Right ventricle myocardium inferior (tissue), 1 donor: ENCODE data around the gene KLF2. TPM values are rescaled to one million over a fixed set of nuclear protein-coding genes. Genes with fewer than 3 reads are reported as not detected.
"Not testable (repeated sequence)": the region's sequence is repeated elsewhere in the genome, so short reads cannot be mapped to it uniquely, and the experiment has no call there.

Experiments
- ATAC-seq: fragments of 200-7000 bp; cut with Tn5 transposase; one replicate; pipeline ENCODE4 v1.9.1; 2020; ENCODE audit warnings: mild to moderate bottlenecking, moderate library complexity
- DNase-seq: peaks from one replicate; pipeline ENCODE4 v3.0.0; 2021; ENCODE audit errors: missing footprints
- intact Hi-C: fragments of 100-400 bp; cut with DNase I; formaldehyde crosslinking; loops from one replicate; pipeline ENCODE4 v1.11.0; 2022
- long read RNA-seq: library from polyadenylated mRNA; unstranded; transcript quantifications from one replicate; pipeline ENCODE4 v2.0.0, GENCODE V29; 2021
- total RNA-seq: library from RNA; stranded (reverse); fragmentation: NEBNext Ultra II Directional; extraction: Animal tissue kit (Norgen Biotek cat#: 25700); gene quantifications from one replicate; pipeline ENCODE4 v1.2.1, GENCODE V29; 2021
- donor health status: DM: no; HTN: yes; CAD: no; lungs with severe emphysema.

KLF2 gene
- total RNA-seq, result 73.1 TPM
- long read RNA-seq, transcript KLF2-201 (3 exons, 2,018 nt), result major isoform, 33 of 80 reads
- long read RNA-seq, partial matches to known transcripts, result 39 of 80 reads
- long read RNA-seq, other reads (novel, unspliced or antisense), result 8 of 80 reads

- peak; percentile 98 for DNase-seq
- ATAC-seq, result peak; percentile 91
- intact Hi-C loops, result loop anchor here (2.0 kb wide), 4 partner anchors 18 to 78 kb away; no protein-coding TSS in a partner anchor
These were observed at the start of gene KLF2 for GRCh38 chr19:16324384-16325160. KLF2 (plus strand) TSS chr19:16324826; CDS start chr19:16324924, 98 bp downstream.

GRCh38 chr19:16280306-16280705 lies 44.3 kb upstream of the KLF2 start:
- no peak for DNase-seq
- intact Hi-C loops, result no loop called here
- no peak for ATAC-seq

DNA sequence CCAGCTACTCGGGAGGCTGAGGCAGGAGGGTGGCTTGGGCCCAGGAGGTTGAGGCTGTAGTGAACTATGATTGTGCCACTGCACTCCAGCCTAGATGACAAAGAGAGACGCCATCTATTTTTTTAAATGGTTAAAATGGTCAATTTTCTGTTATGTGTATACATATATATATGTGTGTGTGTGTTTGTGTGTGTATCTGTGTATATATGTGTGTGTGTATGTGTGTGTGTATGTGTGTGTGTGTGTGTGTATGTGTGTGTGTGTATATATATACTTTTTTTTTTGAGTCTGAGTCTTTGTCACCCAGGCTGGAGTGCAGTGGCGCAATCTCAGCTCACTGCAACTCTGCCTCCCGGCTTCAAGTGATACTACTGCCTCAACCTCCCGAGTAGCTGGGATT lies 42.9 kb upstream of the KLF2 start:
- ATAC-seq, result no peak
- intact Hi-C loops, result loop anchor here (2.0 kb wide), 2 partner anchors 23 to 43 kb away; partner anchors contain the start of gene KLF2
- no peak for DNase-seq

DNA sequence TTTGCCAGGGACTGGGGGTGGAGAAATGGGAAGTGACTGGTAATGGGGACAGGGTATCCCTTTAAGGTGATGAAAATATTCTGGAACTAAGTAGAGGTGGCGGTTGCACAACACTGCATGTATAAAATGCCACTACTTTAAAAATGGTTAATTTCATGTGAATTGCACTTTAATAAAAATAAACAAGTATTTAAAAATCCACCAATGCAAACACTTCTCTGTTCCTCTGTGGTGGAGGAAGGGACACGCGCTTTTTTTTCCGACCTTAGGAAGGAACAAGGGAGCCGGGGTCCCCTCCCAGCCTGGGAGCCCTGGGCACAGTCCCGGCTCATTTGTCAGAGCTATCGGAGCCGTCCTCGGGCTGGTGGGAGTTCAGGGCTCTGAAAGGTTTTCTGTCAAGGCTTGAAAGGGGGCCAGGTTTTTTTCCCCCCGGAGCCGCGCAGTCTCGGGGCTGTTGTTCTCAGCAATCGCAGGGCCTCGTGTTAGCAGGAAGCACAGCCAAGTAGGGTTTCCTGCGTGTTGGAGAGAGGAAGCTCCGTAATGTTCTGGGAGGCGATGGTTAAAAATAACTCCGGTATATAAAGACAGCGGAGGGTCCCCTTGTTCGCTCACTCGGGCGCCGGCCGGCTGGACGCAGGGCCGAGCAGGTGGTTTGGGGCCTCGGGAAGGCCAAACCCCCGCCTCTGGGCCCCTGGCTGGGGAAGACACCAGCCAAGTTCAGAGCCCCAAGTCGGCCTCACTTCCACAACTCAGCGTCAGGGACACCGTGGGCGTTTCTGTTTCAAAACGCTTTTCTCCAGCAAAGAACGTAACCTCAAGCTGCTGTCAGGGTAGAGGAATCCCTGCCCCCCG lies 41.2 kb upstream of the KLF2 start:
- intact Hi-C loops, result loop anchor here (2.0 kb wide), 2 partner anchors 25 to 41 kb away; partner anchors contain the start of gene KLF2
- ATAC-seq, result peak; percentile 88
- peak; percentile 89 for DNase-seq

GRCh38 chr19:16284505-16284904 lies 40.1 kb upstream of the KLF2 start:
- DNase-seq, result no peak
- intact Hi-C loops, result no loop called here
- ATAC-seq, result no peak

GRCh38 chr19:16285079-16285478 lies 39.5 kb upstream of the KLF2 start:
- intact Hi-C loops, ATAC-seq: not testable (repeated sequence)

GRCh38 chr19:16285769-16286498 lies 38.7 kb upstream of the KLF2 start:
- ATAC-seq (no peak), DNase-seq (no peak)
- intact Hi-C loops, result no loop called here

More at GRCh38 chr19:16285079-16285478, 39.5 kb upstream of the KLF2 start:
- DNase-seq, result not testable (repeated sequence)

- intact Hi-C loops, result no loop called here
- DNase-seq, result no peak
- ATAC-seq, result no peak
These were observed 36.1 kb upstream of the KLF2 start for GRCh38 chr19:16288544-16288943.

GRCh38 chr19:16289594-16289993 lies 35.0 kb upstream of the KLF2 start:
- no peak for ATAC-seq
- intact Hi-C loops, result no loop called here

GRCh38 chr19:16290692-16291091 lies 33.9 kb upstream of the KLF2 start:
- no peak for ATAC-seq
- no peak for DNase-seq
- intact Hi-C loops, result no loop called here

More at GRCh38 chr19:16289594-16289993, 35.0 kb upstream of the KLF2 start:
- no peak for DNase-seq

- intact Hi-C loops, result no loop called here
- ATAC-seq (peak; percentile 94), DNase-seq (peak; percentile 85)
These were observed 31.2 kb upstream of the KLF2 start for GRCh38 chr19:16293118-16294091.

DNA sequence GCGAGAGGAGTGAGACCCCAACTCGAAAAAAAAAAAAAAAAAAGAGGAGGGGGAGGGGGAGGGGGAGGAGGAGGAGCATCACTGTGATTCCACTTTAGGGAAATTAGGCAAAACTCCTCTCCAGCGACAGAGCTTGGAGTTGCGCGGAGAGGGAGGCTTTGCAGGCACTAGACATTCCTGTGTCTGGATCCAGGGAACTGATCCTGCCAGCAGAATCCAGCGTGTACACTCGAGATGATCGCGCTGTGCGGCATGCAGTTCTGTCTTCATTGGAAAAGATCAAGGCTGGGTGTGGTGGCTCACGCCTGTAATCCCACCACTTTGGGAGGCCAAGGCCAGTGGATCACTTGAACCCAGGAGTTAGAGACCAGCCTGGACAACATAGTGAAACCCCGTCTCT lies 29.6 kb upstream of the KLF2 start:
- ATAC-seq (no peak), DNase-seq (no peak)
- intact Hi-C loops, result no loop called here

DNA sequence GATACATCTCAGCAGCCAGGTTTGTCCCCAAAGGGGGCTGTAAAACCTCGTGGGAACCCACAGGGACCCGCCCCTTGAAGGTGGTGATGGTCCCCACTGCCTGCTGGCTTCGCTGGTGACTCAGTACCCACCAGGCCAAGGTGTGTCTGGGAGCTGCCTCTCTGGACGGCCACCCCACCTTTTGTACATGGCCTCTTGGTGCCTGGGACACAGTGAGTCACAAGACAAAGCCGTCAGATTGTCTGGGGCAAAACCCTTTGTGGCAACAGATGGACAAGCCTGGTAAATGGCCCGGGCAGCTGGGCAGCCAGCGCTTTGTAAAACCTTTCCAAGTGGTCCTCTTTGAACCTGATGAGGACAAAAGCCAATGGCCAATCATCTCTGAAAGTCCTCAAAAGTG lies 27.9 kb upstream of the KLF2 start:
- DNase-seq, result no peak
- ATAC-seq, result no peak
- intact Hi-C loops, result no loop called here

DNA sequence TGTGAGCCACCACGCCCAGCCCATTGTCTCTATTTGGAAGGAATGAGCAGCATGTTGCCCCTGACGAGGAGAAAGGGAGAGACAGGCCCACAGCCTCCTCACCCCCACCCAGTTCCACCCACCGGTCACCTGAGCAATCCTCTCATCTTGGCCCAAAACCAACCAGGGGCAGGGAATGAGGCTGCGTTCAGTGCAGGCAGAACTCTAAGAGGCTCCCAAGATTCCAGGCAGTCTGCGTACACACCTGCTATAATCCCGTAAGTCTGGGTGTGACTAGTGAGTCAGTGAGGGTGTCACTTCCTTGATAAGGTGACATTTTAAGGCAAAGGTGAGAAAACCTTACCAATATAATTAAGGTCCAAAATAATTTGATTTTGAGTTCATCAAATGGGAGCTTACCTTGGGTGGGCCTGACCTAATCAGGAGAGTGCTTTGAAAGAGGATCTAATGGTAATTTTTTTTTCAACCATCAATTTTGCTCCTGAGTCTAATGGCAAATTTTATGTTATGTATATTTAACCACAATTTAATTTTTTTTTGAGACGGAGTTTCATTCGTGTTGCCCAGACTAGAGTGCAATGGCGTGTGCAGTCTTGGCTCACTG lies 26.9 kb upstream of the KLF2 start:
- intact Hi-C loops, result no loop called here
- DNase-seq (no peak), ATAC-seq (no peak)

- ATAC-seq, result no peak
- no peak for DNase-seq
- intact Hi-C loops, result no loop called here
These were observed 26.3 kb upstream of the KLF2 start for GRCh38 chr19:16298334-16298733.

DNA sequence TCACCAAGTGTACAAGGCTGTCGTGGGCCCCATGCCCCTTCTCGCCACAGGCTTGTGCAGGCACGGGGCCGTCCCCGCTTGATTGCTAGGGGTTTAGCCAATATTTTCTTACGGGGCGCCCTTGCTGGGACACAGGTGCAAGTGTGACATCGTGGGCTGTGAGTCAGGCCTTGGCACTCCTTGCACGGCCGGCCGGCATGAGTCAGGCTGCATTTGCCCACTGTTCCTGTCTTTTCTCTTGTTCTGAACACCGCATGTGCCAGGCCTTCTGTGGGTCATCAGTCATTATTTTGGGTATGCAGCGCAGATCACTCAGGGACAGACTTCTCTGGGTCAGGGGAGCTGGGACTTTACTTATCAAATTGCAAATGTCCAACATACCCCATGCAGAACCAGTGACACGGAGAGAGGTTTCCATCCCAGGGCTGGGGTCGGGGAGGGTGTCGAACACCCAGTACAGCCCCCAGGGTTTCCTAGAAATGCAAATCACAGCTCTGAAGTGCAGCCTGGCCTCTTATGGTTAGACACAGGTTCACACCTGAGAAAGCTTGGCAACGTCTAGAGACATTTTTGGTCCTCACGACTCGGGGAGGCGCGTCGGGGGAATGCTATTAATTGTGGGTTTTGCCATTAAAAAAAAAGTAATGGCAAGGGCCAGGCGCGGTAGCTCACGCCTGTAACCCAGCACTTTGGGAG lies 22.5 kb upstream of the KLF2 start:
- ATAC-seq (no peak), DNase-seq (no peak)
- intact Hi-C loops, result no loop called here

DNA sequence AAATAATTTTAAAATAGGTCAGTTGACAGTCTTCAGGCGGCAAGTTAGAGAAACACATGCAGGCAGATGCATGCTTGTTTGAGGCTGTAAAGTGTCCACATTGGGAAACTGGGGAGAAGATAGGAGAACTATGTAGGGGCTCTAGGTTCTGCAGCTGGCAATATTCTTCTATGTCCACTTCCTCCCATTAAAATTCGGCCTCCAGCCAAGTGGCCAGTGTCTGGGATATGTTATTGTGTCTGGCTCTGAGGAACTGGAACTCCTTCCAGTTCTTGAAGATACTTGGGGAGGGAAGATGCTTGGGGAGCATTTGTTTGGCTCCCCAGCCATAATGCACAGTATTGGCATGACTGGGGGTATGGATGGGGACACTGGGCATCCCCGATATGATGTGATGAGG lies 20.9 kb upstream of the KLF2 start:
- intact Hi-C loops, result no loop called here
- peak; percentile 76 for ATAC-seq
- no peak for DNase-seq
